Activated CD4-positive, alpha-beta T cell treated with anti-CD3 and anti-CD28 coated beads for 48 hours (primary cell): ENCODE data around the gene SLC37A3.

ENCODE experiments used
- DNase-seq: peaks from one replicate; pipeline ENCODE4 v3.0.0-alpha.2; 2020

SLC37A3 gene

DNA sequence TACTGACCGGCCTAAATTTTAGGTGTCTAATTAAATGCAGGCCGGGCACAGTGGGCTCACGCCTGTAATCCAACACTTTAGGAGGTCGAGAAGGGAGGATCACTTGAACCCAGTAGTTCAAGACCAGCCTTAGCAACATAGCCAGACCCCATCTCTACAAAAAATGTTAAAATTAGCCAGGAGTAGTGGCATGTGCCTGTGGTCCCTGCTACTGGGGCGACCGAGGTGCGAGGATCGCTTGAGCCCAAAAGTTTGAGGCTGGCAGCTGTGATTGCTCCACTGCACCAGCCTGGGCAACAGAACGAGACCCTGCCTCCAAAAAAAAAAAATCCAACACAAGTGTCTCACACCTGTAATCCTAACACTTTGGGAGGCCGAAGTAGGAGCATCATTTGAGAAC lies 491 bp upstream of the SLC37A3 start:
- DNase-seq: no peak

DNA sequence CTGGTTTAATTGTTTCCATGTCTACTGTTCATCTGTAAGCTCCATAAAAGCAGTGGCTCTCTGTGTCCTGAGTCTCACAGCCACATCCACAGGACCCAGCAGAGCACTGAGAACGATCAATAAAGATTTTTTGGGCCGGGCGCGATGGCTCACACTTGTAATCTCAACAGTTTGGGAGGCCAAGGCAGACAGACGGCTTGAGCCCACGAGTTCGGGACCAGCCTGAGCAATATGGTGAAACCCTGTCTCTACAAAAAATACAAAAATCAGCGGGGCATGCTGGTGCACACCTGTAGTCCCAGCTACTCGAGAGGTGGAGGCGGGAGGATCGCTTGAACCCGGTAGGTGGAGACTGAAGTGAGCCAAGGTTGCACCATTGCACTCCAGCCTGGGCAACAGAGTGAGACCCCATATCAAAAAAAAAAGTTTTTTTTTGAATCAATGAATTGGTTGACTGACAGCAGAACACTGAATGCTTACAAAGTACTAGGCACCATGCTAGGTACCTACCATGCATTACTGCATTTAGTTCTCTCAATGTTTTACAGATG lies 4.5 kb downstream of the SLC37A3 start:
- no peak for DNase-seq

DNA sequence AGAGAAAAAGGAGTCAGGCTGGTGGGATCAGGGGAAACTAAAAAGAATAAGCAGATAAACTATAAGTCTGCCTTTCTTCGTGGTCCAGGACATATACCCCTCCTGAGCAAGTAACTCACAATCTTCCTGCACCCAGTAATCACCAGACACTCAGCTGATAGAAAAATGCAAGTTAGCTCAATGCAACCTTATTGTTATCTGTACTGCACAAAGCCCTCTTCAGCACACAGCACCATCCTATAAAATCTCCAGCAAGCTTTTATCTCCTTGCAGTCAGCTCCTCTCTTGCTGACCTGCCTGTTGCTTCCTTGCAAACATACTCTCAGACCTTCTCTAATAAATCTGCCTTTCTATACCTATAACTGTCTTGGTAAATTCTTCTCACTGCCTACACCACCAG lies 6.7 kb downstream of the SLC37A3 start:
- no peak for DNase-seq

DNA sequence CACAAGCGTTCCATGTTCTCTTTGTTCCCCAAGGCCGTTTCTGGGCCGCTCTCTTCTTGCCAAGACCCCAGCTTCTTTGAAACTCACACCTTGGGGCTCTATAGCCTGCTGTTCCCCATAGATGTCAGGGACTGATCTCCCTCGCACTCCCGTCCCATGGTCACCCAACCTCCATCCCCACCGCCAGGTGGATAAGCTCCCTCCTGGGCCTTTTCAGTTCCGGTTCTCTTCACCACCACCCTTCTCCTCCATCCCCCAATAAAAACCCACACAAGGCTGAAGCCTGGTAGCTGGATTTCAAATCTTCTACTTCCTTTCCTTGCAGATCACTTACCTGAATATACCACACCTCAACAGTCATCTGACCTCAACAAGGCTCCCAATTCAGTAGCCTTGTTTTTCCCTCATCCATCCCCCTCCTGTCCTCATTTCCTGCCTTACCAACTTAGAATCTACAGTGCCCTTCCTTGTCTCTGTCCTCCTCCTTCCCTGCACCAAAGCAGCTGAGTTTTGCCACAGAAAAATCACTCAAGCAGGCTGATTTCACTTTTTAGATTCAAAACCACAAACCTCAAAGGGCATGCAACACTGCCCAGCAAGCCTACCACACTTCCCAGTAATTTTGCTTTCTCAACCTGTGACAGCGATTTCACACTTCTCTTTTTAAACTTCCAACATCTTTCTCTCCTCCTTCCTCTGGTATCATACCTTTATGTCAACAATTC lies 7.7 kb downstream of the SLC37A3 start:
- DNase-seq: peak; percentile 38

DNA sequence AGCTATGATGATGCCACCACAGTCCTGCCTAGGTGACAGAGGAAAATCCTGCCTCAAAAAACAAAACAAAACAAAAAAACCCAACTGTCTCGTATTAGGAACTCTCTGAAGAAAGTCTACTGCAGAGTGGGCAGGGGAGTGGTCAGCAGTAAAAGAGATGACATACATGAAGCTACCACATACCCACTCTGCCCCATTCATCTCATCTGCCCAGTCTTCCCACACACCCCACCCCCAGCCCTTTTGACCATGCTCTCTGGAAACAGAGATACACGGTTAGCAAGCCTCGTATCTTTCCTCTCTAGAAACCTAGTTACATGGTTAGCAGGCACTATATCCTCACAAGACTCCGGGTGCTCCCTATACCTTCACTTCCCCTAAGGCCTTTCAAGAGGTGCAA lies 8.3 kb downstream of the SLC37A3 start:
- no peak for DNase-seq

DNA sequence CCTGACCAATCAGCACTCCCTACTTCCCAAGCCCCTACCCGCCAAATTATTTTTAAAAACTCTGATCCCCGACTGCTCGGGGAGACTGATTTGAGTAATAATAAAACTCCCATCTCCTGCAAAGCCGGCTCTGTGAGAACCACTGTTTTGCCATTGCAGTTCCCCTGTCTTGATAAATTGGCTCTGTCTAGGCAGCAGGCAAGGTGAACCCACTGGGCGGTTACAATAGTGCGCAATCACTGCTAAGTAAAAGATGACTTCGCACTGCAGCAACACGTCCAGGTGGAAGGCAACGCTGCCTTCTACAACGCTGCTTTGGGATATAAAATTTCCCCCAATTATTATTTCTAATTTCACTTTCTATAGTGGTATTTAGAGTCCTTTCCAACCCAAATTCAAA lies 8.9 kb downstream of the SLC37A3 start:
- DNase-seq: no peak

DNA sequence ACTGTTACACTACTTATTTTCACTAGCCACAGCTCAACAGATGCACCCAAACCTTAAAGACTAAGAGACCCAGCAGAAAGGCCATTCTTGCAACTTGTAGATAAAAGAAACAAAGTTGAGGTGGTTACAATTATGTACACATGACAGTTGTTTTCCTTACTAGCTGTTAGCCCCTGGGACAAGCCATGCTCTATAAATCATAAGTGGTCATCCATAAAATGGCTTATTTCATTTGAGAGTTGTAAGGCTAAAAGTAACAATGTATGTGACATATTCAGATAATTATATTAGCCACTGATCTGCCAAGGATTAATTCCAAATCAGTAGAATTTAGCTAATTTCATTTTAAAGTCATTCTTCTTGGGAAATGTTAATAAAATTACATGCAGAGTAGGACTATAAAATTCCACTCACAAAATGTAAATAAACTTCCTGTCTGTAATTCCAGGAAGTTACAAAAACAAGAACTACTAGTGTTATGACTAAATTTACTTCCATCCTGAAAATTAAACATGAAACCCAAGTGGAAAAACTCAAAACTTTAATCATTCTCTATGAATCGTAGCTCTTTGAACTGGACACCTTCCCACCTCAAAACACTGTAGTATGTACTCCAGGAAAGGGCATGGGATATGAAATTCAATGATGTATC lies 13.3 kb downstream of the SLC37A3 start:
- DNase-seq: no peak

DNA sequence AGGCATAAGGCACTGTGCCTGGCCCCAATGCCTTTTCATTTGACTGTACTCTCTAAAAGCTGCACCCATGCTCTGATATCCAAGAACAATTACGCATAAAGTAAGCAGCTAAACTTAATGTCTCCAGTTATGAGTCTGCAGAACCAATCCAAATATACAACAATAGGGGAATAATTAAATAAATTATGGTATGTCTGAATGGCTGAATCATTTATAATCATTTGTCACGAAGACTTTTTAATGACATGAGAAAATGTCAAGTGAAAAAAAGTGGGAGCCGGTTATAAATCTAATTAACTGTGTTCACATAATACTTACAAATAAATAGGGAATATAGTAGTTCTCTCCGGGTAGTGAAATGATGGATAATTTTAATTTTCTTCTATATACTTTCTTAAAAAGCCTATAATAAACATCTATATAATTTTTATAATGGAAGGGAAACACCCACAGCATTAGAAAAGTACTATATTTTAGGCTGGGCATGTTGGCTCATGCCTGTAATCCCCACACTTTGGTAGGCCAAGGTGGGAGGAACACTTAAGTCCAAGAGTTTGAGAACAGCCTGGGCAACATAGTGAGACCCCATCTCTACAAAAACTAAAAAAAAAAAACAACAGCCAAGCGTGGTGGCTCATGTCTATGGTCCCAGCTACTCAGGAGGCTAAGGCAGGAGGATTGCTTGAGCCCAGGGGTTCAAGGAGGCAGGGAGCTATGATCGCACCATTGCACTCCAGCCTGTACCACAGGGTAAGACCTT lies 14.2 kb downstream of the SLC37A3 start:
- no peak for DNase-seq

DNA sequence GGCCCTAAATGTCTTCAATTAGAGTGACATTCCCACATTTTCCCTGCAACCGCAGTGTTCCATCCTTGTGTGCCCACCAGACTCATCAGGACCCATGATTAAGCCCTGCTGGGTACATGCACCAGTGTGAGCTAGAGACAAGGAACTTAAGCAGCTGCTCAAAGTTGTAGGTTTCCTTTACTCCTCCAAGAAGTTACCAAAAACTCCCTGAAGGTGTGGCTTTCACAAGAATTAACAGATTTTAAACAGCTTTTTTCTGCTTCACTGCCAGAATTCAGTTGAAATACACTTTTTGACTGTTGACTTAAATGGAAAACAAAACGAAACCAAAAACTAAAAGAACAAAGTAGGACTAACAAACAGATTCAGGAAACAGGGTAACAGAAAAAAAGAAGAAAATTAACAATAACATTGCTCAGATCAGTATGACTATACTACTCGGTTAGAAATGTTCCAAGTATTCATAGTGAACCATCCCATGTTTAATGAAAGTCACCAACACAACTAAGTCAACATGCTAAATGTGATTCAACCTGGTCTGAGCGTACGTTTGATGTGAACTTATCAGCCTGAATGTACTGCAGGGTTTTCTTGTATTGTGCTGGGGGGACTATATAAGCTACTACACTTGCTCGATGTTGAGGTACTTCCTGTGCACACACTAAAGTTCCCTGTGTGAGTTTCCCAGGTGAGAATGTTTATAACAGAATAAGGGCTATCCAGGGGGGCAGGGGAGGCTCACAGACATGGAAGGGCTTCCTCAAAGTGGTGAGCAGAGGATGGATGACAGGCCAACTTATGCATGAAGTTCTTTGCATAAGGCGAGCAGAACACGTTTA lies 22.2 kb downstream of the SLC37A3 start:
- DNase-seq: peak; percentile 46

DNA sequence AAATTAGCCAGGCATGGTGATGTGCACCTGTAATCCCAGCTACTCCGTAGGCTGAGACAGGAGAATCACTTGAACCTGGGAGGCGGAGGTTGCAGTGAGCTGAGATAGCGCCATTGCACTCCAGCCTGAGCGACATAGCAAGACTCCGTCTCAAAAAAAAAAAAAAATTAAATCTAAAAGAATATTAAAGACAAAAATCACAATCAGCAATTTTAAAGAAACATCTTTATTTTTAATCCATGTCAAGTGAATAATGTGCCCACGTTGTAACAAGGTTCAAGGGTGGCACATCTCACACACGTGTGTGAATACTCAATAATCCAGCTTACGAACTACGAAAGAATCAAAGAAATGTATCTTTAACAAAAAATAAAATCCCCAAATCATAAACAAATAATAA lies 23.0 kb downstream of the SLC37A3 start:
- DNase-seq: no peak

DNA sequence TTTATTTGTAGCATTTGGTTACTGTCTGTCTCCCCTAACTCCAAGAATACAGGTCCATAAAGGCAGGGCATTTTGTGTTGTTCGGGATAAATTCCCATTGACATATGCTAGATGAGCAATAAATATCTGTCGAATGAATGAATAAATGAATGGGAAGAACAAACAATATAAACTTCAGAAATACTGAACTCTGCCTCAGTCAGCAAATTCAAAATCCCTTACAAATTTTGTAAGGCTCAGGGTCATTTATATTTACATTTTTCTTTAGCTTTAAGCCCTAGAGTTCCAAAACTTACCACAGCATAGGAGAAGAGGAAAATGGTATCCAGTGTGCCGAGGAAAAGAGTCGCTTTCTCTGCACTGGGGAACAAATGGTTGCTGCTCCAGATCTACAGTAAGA lies 29.0 kb downstream of the SLC37A3 start:
- no peak for DNase-seq

DNA sequence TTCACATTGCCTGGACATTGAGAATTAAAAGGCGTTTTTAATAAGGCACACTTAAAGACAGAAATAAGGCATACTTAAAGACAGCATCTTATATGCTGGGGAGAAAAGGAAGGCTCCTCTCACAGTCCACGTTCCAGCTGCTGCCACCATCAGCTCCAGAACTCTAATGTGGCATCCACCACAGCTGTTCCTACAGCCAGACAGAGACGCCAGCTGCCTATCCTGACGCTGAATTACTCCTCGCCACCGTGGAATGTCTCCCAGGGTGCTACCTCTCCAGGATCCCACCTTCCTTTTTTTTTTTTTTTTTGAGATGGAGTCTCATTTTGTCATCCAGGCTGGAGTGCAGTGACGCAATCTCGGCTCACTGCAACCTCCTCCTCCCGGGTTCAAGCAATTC lies 30.8 kb downstream of the SLC37A3 start:
- no peak for DNase-seq

DNA sequence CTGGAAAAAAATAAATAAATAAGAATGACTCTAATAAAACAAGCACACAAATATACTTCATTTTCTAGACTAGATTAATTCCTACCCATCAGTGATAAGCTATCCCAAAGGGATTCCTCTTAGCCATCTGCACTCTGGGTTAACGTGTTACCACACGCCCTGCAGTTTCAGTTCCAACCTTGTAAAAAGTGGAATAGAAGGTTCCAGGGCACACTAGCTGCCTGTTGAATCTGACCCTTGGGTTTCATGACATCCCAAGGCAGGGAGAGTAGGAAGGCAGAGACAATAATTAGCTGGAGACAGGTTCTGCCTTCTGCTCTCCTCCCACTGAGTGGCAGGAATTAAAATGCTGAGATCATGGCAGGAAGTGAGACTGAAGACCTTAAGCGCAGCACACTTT lies 33.5 kb downstream of the SLC37A3 start:
- DNase-seq: no peak

DNA sequence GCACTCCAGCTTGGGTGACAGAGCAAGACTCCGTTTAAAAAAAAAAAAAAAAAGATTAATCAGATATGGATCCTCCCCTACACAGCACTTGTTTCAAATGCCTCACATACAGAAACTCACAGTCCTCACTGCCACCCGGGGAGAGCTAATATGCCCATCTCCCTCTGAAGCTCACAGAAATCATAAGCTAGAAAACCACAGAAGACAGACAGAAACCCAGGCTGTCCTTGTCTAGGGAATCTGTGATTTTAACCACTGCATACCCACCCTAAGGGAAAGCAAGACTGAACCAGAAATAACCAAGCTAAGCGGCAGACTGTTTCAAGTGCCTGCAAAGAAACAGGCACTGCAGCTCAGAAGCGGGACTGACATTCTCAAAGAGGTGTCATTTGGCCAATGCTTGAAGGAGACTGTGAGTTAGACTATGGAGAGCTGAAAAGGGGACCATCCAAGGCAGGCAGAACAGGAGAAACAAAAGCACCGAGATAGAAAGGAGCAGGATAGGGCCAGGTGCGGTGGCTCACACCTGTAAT lies 37.6 kb downstream of the SLC37A3 start:
- no peak for DNase-seq

DNA sequence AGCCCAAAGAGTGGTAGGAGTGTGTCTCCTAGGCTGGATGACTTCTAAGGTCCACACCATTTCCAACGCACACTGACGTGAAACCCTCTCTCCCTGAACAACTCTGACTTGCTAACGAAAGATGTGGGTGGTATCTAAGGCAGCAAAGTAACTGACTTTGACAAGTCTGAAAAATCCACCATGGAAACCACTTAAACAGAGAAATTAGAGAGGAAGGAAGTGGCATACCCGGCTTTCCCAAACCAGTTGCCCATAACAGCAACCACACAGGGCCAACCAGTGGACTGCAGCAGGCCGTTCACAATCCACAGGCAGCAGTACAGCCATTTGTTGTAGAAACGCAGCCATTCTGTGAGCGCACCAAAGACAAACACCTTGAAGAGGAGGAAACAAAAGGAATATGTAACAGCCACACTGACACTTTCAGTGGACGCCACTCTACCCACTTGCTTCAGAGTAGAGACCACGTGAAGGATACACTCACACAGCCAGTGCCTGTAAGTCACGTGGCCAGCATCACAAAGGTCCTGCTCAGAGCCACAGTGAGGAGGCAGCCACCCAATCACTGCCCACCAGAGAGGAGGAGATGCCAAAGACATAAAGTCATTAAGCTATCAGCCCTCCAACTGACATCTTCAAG lies 39.8 kb downstream of the SLC37A3 start:
- peak; percentile 31 for DNase-seq

DNA sequence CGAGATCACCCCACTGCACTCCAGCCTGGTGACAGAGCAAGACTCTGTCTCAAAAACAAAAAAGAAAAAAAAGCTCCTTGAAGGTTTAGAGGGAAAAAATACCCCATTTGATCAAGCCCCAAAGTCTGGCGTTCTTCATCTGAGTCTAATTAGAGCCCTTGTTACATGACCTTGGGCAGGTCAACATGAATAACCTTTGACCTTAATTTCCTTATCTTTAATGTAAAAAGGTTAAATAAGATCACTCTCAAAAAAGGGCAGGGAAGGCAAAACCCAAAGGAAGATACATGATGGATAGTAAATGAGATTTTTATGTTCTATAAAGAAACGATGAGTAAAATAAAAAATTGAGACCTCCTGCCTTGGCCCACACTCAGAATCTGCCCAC lies 40.3 kb downstream of the SLC37A3 start:
- DNase-seq: no peak

DNA sequence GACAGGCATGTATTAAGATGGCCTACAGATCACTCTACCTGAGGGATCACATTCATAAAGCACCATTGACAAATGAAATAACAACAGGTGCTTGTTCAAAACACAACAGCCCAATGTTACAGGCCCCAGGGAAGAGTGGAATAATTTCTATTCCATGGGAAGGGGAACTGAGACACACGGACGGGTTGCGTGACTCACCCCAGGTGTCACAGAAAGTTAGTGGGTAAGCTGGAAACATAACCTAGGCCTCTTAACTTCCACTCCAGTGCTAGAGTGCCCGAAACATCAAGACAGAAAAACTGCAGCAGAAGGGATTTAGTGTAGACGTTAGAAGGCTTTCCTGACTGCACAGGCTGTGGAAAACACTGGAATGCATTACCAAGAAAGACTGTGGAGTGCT lies 48.3 kb downstream of the SLC37A3 start:
- DNase-seq: no peak

DNA sequence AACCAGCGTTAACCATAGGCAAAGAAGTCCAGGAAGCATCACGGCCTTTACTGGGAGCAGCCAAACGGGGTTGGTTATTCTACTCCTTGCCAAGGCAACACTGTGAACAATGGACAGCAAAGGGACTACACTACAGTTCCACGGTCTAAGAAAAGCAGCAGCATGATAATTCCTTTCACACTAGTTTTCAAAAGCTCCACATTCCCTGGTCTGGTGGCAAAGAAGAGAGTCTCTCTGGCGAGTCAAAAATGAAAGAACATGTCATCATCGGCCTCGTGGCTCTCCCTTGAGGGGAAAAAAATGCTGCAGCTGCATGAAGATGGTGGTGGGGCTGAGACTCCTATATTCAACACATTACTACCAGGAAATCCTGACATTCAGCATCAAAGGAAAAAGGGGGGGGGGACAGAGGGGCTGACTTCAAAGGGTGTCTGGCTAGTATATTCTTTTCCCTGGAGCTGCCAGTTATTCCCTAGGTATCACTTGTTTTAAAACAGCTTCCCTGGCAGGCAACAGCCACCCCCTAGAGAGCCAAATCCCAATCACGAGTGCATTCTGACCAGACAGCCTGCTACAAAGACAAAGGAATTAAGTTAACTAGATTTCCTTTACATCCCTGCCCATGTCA lies 49.1 kb downstream of the SLC37A3 start:
- DNase-seq: no peak

DNA sequence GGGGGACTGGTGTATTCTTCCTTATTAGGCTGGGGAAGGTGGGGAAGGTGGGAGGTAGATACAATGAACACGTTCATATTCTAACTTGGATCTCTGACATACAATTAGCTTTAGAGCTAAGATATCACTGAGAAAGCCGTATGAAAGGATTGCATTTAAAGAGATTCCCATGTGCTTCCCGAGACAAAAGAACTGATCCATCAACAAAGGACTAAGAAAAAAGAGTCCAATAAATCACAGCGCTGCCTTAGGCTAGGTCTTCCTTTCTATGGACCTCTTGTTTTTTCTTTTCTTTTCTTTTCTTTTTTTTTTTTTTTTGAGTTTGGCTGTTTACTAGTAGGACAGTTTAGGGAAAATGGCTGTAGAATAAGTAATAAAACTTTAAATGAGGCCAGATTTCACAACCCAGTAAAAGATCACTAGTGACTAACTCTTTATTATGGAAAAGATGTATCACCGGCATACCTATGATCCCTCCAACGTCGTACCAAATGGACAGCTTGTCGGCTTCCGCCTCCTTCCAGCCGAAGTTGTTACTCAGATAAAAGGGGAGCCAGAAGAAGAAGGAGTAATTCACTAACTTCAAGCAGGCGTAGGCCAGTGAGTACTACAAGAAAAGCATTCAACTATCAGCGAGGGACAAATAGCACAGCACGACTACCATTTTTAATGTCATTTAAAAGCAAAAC lies 50.0 kb downstream of the SLC37A3 start:
- no peak for DNase-seq

DNA sequence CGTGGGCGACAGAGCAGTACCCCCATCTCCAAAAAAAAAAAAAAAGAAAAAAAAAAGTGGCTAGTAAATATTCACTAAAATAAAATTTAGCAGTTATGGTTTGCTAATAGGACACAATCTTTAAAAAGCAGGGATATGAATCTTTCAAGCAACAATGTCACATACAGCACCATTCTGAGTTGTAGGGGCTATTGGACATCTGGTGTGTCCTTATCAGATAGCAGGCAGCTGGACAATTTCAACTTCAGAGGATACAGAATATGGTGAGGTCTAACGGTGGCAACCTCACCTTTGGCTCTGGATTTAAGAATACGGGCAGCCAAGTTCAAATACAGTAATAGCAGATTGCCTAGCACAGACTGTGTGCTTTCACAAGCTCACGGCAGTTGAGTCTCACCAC lies 51.1 kb downstream of the SLC37A3 start:
- DNase-seq: no peak

DNA sequence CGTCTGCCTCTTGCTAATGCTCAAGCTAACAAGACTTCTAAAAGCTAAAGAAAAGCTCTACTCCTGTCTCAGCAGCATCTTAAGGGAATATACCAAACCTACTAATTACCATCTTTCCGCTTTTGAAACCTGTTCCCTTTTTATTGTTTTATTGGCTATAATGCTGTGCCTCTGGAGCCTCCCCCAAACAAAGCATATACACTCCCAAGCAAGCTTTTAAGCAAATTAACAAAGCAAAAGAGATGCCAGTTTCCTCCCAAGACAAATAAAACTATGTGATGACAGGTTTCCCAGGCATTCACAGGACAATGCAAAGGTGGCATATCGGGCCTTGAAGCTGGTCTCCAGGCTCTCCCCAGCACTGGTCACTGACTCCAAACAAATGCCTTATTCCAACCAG lies 52.9 kb downstream of the SLC37A3 start:
- no peak for DNase-seq
